ENCODE data around the gene MFSD6L.

GRCh38 chr17:8794636-8795035, 4.5 kb downstream of the MFSD6L start:
- TF ChIP-seq TCF7 (IDR thresholded peaks at IDR 0.05; ENCODE audit: low read depth) (no peak), JUN (CRISPR knock-in tag; IDR thresholded peaks at IDR 0.05) (no peak), CTCF (CRISPR knock-in tag; IDR thresholded peaks at IDR 0.05) (no peak), GLI4 (CRISPR knock-in tag; IDR thresholded peaks at IDR 0.05; ENCODE audit: borderline replicate concordance) (no peak), ZNF75D (CRISPR knock-in tag; IDR thresholded peaks at IDR 0.05; ENCODE audit: borderline replicate concordance) (no peak), FOXM1 (CRISPR knock-in tag; IDR thresholded peaks at IDR 0.05) (no peak)
